HG03354 (cell line): ENCODE data around the gene CCDC148.
"Not testable (repeated sequence)": the region's sequence is repeated elsewhere in the genome, so short reads cannot be mapped to it uniquely, and the experiment has no call there.

Experiments
- ATAC-seq: cut with Tn5 transposase; IDR thresholded peaks from one replicate; pipeline ENCODE4 v1.9.1; 2021; ENCODE audit warnings: mild to moderate bottlenecking; ENCODE audit not compliant: unreplicated experiment, poor library complexity, severe bottlenecking

CCDC148 gene

GRCh38 chr2:158381978-158382377 is 74.6 kb downstream of the CCDC148 start:
- no peak for ATAC-seq

- no peak for ATAC-seq
Observed at GRCh38 chr2:158381205-158381604, 75.3 kb downstream of the CCDC148 start.

GRCh38 chr2:158380746-158381145 is 75.8 kb downstream of the CCDC148 start:
- no peak for ATAC-seq

- no peak for ATAC-seq
Observed at GRCh38 chr2:158378926-158379325, 77.6 kb downstream of the CCDC148 start.

GRCh38 chr2:158366342-158366741 is 90.2 kb downstream of the CCDC148 start:
- ATAC-seq: no peak

- no peak for ATAC-seq
Observed at GRCh38 chr2:158359846-158360245, 96.7 kb downstream of the CCDC148 start.

- no peak for ATAC-seq
Observed at GRCh38 chr2:158357699-158358098, 98.9 kb downstream of the CCDC148 start.

- ATAC-seq: no peak
Observed at GRCh38 chr2:158357122-158357521, 99.4 kb downstream of the CCDC148 start.

GRCh38 chr2:158351466-158351816 is 105.1 kb downstream of the CCDC148 start:
- not testable (repeated sequence) for ATAC-seq

- not testable (repeated sequence) for ATAC-seq
Observed at GRCh38 chr2:158350751-158351465, 105.6 kb downstream of the CCDC148 start.

GRCh38 chr2:158346032-158346431 is 110.5 kb downstream of the CCDC148 start:
- no peak for ATAC-seq

GRCh38 chr2:158339513-158339912 is 117.0 kb downstream of the CCDC148 start:
- ATAC-seq: no peak

GRCh38 chr2:158337018-158337417 is 119.5 kb downstream of the CCDC148 start:
- ATAC-seq: no peak

GRCh38 chr2:158331799-158332198 is 124.8 kb downstream of the CCDC148 start:
- not testable (repeated sequence) for ATAC-seq

- no peak for ATAC-seq
Observed at GRCh38 chr2:158325782-158326340, 130.7 kb downstream of the CCDC148 start.

- no peak for ATAC-seq
Observed at GRCh38 chr2:158325031-158325781, 131.3 kb downstream of the CCDC148 start.

- no peak for ATAC-seq
Observed at GRCh38 chr2:158323381-158323780, 133.2 kb downstream of the CCDC148 start.

GRCh38 chr2:158321264-158321663 is 135.3 kb downstream of the CCDC148 start:
- no peak for ATAC-seq

GRCh38 chr2:158319269-158319668 is 137.3 kb downstream of the CCDC148 start:
- no peak for ATAC-seq

GRCh38 chr2:158317642-158318041 is 138.9 kb downstream of the CCDC148 start:
- no peak for ATAC-seq

GRCh38 chr2:158315803-158316414 is 140.6 kb downstream of the CCDC148 start:
- ATAC-seq: no peak
